Measurements from ENCODE around the gene DENND1C.

Gene DENND1C, protein sequence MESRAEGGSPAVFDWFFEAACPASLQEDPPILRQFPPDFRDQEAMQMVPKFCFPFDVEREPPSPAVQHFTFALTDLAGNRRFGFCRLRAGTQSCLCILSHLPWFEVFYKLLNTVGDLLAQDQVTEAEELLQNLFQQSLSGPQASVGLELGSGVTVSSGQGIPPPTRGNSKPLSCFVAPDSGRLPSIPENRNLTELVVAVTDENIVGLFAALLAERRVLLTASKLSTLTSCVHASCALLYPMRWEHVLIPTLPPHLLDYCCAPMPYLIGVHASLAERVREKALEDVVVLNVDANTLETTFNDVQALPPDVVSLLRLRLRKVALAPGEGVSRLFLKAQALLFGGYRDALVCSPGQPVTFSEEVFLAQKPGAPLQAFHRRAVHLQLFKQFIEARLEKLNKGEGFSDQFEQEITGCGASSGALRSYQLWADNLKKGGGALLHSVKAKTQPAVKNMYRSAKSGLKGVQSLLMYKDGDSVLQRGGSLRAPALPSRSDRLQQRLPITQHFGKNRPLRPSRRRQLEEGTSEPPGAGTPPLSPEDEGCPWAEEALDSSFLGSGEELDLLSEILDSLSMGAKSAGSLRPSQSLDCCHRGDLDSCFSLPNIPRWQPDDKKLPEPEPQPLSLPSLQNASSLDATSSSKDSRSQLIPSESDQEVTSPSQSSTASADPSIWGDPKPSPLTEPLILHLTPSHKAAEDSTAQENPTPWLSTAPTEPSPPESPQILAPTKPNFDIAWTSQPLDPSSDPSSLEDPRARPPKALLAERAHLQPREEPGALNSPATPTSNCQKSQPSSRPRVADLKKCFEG

DNA sequence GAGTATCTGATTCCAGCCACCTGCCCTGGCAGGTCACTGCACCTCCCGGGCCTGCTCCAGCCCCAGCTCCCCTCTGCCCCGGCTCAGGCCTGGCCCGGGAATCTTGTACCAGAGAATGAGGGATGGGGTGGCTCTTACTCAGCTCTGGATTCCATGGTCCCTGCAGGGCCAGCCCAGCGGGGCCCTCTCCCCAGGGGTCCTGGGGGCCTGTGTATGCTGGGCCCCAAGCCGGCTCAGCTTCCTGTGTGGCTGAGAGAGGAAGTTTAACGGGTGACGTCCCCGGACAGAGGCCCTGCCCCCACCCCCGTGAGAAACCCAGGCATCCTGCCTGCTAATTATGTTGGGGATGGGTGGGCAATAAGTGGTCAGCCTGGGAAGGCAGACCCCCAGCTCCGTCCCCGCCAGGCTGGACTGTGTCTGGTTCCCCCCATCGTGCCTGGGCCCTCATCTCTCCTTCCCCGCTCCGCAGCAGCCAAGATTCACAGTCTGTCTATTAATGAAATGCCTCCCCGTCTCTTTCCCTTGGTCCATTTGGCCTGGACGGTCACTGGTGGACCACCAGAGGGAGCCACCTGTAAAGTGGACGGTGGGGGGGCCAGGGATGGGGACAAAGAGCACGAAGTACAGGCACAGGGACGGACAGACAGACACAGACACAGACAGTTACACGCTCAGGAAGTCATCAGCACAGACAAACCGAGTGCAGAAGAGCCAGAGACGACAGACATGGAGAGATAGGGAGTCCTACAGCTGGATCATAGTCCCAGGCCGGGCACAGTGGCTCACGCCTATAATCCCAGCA lies at the start of gene DENND1C:
TSS of gene DENND1C (minus strand) at position 247 of the 802 bp plus-strand sequence. CDS start at position 155, 92 bp downstream.
- no peak for DNase-seq

DNA sequence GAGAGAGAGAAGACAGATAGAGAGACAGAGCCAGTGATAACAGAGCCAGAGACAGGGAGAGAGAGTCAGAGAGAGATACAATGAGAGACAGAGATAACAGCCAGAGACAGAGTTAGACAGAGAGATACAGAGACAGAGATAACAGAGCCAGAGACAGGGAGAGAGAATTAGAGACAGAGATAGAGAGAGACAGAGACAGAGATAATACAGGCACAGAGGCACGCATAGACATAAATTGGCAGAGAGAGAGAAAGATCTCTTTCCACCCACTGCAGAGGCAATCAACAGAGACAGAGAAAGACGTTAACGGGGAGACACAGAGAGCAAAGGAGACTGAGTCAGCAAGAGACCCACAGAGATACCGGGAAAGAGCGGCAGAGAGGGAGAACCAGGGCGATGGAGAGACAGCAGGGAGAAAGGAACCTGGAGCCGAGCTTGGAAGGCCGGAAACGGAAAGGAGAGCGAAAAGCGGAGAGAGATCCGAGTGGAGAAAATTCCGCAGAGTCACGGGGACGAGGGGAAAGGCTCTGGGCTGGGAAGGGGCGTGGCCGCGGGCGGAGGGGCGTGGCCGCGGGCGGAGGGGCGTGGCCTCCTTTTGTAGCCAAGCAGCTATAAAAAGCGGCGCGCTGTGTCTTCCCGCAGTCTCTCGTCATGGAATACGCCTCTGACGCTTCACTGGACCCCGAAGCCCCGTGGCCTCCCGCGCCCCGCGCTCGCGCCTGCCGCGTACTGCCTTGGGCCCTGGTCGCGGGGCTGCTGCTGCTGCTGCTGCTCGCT lies 49.0 kb upstream of the DENND1C start, which contains the start of gene TNFSF9:
TSS of gene TNFSF9 (plus strand) at position 641 of the 777 bp plus-strand sequence. CDS start at position 652, 11 bp downstream.
- DNase-seq, result peak; percentile 39

DNA sequence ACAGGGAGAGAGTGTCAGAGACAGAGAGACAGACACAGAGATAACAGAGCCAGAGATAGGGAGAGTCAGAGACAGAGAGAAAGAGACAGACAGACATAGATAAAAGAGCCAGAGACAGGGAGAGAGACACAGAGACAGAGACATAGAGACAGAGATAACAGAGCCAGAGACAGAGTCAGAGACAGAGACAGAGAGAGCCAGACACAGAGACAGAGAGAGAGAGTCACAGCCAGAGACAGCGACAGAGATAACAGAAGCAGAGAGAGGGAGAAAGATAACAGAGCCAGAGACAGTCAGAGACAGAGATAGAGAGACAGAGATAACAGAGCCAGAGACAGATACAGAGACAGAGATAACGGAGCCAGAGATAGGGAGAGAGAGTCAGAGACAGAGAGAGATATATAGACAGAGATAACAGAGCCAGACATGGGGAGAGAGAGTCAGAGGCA lies 48.4 kb upstream of the DENND1C start:
- no peak for DNase-seq

DNA sequence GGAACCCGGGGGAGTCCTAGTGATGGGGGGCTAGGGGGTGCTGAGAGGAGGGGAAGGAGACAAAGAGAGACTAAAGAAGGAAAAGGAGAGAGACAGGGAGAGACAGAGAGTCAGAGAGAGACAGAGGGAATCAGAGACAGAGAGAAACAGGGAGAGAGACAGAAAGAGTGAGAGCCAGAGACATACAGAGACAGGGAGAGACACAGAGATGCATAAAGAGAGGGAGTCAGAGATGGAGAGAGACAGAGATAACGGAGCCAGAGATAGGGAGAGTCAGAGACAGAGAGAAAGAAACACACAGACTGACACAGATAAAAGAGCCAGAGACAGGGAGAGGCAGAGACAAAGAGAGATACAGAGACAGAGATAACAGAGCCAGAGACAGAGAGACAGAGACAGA lies 47.8 kb upstream of the DENND1C start:
- no peak for DNase-seq

DNA sequence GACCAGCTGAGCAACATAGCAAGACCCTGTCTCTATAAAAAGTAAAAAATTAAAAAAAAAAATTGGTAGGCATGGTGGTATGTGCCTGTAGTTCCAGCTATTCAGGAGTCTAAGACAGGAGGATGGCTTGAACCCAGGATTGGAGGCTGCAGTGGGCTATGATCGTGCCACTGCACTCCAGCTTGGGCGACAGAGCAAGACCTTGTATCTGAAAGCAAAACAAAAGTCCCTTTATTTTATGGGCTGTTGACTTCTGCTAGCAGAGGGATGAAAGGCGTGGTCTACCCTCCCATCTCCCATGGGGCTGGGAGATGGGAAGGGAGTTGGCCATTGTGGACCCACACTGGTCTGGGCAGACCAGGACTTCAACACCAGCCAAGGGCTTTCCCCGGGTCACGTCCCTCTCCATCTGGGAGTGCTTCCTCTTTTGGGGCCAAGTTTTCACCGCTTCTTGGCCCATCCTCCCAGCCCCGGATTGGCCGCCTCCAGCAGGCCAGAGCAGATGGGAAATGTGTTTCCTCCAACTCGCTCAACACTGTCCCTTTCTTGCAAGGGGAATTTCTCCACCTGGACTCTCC lies 47.0 kb upstream of the DENND1C start:
- no peak for DNase-seq

DNA sequence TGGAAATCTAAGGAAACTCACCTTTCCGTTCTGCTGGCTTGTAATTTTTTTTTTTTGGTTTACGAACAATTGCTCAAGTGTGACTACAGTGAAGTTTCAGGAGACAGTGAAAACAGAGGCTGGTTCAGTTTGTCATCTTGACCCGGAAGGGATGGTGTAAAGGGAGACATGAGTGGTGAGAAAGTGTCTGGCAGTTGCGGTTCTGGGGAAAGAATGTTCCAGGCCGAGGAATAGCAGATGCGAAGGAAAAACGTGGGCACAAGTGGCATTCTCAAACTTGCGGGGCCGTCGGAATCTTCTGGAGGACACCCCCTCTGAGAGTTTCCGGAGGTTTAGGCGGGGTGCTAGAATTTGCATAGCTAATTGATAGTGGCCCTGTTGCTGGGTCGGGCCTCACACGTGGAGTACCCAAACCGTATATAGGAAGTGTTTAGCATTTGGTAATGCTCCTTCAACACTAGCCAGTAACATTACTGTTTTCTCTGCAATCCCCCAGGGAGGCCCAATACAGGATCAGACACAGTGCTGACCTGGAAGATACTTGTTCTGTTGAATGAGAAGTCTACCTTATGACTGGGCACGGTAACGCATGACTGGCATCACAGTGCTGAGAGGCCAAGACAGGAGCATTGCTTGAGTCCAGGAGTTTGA lies 46.4 kb upstream of the DENND1C start:
- DNase-seq, result no peak

DNA sequence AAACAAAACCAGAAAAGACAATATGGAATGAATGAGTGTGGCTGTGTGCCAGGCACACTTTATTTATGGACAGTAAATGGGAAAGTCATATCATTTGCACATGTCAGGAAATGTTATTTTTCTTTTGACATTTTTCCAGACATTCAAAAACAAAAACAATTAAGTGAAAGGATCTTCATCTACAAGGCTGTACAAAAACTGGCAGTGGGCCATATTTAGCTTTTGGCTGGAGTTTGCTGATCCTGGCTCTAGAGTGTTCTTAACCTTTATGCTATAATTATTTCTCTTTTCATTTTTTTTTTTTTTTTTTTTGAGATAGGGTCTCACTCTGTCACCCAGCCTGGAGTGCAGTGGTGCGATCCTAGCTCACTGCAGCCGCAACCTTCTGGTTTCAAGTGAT lies 42.7 kb upstream of the DENND1C start:
- DNase-seq, result no peak

DNA sequence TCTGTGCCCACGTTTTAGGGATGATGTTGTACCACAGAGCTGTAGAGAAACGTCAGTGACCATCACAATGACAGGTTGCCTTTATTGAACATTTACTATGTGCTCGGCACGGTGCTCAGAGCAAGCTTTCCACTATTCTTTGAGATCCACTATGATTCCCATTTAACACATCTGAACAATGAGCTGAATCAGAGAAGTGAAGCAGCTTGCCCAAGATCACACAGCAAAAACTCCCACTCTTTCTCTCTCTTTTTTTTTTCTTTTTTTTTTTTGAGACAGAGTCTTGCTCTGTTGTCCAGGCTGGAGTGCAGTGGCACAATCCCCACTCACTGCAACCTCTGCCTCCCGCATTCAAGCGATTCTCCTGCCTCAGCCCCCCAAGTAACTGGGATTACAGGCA lies 41.1 kb upstream of the DENND1C start:
- DNase-seq, result no peak

DNA sequence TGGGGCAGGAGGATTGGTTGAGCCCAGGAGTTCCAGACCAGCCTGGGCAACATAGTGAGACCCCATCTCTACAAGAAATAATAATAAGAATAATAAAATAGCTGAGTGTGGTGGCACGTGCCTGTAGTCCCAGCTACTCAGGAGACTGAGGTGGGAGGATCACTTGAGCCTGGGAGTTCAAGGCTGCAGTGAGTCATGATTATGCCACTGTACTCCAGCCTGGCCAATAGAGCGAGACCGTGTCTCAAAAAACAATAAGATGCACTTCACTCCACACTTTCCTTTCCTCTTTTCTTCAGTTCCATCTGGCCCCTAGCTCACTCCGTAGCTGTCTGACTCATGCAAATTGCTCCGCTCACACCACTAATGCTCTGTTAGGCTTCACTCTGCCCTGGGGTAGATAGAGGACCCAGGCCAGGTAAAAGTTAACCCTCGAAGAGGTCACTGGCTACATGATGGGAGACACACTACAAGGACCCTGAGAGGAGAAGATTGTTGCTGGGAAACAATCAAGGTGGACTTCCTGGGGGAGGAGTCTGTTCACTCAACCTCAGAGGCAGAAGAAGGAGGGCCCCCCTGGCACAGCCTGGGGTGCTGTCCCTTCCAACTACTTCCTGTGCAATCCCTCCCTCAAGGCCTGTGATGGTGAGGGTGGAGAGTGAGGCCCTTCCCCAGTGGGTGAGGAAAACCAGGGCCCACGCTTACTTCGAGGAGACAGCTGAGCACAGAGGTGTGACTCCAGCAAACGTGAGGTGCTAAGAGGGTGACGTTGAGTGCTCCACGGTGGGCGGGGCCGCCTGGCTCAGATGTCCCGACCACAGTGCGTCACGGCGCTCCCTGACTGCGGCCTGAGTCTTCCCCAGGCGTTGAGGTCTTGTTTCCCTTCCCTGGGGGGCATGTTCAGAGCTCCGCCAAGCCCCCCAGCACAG lies 40.4 kb upstream of the DENND1C start:
- DNase-seq, result no peak

DNA sequence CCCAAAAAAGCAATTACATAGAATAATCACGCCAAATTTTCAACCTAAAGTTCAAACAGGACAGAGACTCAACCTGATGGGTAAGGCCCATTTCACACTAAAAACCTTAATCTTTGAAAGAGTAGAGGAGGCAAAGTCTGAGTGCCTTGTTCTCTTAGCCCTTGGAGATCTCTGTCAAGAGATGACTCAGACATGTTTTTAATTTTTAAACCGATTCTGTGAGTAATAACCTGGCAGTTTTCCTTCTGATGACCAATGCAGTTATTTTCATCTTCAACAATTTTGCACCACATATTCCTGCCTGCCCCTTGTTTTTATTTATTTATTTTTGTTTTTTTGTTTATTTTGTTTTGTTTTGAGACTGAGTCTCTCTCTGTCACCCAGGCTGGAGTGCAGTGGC lies 37.7 kb upstream of the DENND1C start:
- DNase-seq, result no peak

DNA sequence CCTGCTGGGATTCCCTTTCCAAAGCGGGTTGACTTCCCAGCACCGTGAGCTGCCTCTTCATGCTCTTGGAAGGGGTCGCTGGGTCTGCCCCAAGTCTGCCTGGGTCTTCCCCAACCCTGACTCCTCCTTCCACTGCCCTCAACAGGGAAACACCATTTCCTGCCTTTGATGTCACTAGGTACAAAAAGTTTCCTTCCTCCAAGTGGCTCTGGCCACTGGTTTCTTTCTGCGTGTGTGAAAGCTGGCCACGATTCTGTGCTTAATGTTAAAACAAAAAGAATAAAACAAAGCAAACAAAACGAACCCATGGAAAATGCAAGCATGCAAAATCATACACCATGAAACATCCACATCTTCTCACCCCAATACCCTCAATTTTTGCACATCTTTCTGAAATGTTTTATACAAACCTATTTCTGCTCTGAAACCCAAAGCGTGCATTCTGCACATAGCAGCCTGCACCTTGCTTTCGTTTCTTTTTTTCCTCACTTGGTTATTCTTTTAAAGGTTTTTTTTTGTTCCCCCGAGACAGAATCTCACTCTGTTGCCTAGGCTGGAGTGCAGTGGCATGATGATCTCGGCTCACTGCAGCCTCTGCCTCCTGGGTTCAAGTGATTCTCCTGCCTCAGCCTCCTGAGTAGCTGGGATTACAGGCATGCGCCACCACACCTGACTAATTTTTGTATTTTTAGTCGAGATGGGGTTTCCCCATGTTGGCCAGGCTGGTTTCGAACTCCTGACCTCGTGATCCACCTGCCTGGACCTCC lies 36.7 kb upstream of the DENND1C start:
- no peak for DNase-seq

DNA sequence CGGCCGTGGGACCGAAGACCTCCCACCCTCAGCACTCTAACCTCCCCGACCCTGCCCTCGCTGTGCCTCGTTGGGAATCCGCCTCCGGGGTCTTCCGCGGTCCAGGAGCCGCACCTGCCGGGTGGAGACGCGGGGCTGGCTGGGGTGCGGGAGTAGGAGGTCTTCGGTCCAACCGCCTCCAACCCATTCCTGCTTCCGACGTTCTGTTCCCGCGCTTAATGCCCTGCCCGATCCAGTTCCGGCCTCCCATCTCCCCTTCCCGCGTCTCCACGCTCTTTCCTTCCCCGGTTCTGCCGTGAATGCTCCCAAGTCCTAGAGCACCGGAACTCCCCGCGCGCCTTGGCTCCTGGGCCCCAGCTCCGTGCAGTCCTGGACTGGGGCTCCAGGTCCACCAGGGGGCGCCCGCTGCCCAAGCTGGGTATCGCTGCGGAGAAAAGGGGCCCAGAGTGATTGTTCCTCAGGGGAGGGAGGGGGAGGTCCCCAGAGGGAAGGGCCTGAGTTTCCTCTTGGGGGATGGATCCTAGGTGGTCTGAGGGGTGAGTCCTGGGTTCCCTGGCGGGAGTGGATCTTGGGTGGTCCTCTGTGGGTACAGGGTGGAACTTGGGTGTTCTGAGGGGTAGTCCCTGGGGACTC lies 35.2 kb upstream of the DENND1C start:
- DNase-seq, result peak; percentile 62

DNA sequence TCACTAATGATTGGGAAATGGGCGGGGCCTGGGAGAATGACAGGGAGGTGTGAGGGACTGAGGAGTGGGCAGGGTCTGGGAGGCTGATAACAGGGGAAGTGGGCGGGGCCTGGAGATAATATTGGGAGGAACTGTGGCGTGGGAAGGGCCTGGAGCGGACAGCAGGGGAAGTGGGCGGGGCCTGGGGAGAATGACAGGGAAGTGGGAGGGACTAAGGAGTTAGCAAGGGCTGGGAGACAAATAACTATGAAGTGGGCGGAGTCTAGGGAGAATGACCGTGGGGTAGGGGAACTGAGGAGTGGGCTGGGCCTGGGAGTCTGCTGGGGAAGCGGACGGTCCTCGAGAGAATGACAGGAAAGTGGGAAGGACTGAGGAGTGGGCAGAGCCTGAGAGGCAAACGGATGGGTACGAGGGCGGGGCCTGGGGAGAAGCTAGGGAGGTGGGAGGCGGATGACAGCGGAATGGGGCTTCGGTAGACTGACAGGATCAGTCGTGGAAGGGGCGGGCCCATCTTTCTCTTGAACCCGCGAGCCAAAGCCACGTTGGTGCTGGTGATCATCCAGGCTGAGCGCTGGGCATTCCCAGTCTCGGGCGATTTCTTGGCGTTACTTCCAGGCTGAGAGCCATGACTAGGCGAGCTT lies 34.6 kb upstream of the DENND1C start:
- no peak for DNase-seq

DNA sequence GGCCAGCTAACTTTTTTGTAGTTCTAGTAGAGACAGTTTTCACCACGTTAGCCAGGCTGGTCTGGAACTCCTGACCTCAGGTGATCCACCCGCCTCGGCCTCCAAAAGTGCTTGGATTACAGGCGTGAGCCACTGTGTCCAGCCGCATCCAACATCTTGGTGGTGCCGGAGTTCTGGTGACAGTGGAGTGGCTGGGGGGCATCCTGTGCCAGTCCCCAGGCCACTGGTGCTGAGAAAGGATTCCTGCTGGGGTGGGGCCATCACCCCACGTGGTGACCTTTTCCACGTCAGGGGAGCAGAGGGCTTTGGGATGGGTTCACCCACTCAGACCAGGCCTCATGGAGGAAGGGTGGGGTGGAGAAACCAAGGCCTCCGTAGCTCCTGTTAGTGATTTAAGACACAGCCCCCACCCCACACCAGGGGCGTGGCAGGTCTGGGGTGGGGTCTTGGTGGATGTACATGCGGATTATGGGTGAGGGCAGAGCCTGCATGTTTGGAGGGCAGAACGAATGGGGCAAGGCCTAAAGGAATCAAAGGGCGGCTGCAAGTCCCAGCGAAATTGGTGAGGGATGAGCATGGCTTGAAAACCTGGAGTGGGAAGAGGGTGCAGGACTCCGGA lies 33.4 kb upstream of the DENND1C start:
- no peak for DNase-seq

DNA sequence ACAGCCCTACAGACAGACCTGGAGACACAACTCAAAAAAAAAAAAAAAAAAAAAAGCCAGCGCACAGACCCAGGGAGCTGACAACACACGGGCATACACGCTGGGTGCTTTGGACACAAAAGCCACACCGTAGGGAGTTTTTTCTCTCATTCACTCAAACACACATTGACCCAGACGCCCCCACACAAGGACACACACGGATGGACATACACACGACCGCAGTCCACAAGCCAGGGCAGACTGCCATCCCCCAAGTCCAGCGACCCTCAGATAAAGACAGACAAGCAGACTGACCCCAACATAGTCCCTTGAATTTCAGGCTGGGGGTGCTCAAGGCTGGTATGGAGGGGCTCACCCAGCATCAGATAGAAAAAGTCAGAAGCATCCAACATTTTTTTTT lies 32.5 kb upstream of the DENND1C start:
- DNase-seq, result no peak

DNA sequence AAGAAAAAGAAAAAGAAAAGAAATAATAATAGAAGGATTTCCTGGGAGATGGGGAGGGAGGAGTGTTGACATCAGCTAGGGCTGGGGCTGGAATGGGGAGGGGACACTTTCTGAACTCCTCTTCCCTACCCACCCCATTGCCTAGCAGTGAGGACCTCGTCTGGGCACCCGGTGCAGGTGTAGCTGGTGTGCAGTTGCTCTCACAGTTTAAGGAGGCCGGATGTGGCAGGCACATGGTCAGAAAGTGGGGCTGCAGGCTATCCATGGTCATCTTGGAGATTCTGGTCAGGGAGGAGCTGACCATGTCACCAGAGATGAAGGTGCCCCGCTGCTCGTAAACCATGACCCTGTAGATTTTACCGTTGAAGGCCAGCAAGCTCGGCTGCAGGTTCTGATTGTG lies 29.0 kb upstream of the DENND1C start:
- DNase-seq, result no peak

DNA sequence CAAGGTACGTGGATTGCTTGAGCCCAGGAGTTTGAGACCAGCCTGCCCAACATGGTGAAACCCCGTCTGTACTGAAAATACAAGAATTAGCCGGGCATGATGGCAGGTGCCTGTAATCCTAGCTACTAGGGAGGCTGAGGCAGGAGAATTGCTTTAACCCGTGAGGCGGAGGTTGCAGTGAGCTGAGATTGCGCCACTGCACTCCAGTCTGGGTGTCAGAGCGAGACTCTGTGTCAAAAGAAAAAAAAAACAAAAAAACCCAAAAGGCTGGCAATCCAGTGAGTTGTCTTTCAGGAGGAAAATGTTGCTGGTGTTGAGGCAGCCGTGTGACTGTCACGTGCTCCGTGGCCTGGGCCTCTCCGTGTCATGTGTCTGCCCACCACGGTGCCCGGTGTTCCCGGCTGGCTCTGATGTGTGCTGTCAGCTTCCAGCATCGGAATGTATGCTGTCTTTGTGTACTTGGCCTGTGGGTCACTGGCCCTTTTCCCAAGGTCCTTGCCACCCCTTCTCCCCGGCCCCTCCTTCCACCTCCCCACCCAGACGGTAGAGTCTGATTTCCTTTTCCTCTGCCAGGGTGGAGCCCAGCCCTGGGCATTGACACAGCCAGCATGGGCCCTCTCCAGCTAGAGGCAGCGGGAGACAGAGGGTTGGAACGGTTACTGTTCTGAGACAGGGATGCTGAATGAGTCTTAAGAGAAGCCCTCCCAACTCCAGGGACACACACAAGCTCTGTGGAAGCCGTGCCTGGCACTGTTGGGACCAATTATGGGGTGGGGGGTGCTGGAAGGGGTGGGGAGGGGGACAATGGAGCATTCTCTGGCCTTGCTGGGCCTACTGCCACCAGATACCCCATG lies 27.8 kb upstream of the DENND1C start:
- no peak for DNase-seq

All from NCI-H1092 (cell line).